ENCODE results near the gene SORL1-AS1.

SORL1-AS1 gene

GRCh38 chr11:121474680-121475079 is 21.9 kb upstream of the SORL1-AS1 start:
- no peak for DNase-seq

GRCh38 chr11:121473064-121473777 is 20.5 kb upstream of the SORL1-AS1 start:
- DNase-seq = peak; percentile 18

- DNase-seq = no peak
Observed at GRCh38 chr11:121472312-121472711, 19.5 kb upstream of the SORL1-AS1 start.

DNA sequence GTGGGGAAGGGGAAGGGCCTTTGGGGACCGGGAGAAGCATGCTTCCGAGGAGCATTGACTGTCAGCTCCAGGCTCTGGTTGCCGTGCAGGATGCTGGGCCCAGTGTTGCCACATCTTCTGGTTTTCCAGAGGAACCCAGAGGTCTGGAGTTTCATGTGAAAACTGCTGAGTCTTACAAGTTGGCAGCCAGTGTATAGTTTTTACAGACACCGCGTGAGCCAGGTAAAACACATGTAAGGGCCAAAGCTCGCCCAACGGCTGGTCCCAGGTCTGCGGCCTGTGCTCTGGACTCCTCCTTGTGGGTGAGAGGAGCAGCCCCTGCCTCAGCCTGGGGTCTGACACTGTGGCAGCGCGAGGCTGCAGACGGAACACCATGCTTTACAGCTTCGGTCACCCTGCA is 18.4 kb upstream of the SORL1-AS1 start:
- no peak for DNase-seq

DNA sequence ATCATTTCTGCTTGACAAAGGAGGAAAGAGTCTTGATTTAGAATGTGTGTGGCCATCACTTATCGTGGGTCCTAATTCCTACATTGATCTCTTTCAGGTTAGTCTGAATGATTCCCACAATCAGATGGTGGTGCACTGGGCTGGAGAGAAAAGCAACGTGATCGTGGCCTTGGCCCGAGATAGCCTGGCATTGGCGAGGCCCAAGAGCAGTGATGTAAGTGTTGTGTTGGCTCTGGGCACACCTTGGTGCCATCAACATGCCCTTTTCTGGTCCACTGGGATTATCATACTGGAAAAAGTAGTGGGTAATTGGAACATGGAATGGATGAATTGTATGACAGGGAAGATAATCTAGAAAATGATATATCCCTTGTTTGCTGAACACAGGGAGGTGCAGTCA is 17.1 kb upstream of the SORL1-AS1 start:
- no peak for DNase-seq

GRCh38 chr11:121467965-121468364 is 15.2 kb upstream of the SORL1-AS1 start:
- no peak for DNase-seq

DNA sequence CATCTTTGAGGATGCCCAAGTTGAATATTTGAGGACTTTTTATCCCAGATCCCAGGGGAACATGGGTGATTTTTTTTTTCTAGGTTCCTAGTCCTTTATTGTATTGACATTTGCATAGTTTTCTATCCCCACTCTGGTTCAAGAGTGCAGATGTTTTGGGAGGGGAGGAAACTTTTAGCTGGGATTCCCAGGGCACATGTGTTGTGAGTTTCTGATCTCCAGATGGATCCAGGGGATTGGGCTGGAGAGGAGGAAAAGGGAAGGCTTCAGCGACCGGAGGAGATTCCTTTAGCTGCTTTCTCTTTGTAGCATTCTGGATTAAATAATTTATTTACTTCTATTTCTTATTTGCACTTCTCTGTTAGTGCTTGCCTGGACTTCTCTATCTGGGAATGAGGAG is 14.7 kb upstream of the SORL1-AS1 start:
- DNase-seq = no peak

- peak; percentile 97 for DNase-seq
Observed at GRCh38 chr11:121466063-121466794, 13.5 kb upstream of the SORL1-AS1 start.

- no peak for DNase-seq
Observed at GRCh38 chr11:121465709-121466062, 12.9 kb upstream of the SORL1-AS1 start.

GRCh38 chr11:121464352-121464946 is 11.7 kb upstream of the SORL1-AS1 start:
- DNase-seq = peak; percentile 92

DNA sequence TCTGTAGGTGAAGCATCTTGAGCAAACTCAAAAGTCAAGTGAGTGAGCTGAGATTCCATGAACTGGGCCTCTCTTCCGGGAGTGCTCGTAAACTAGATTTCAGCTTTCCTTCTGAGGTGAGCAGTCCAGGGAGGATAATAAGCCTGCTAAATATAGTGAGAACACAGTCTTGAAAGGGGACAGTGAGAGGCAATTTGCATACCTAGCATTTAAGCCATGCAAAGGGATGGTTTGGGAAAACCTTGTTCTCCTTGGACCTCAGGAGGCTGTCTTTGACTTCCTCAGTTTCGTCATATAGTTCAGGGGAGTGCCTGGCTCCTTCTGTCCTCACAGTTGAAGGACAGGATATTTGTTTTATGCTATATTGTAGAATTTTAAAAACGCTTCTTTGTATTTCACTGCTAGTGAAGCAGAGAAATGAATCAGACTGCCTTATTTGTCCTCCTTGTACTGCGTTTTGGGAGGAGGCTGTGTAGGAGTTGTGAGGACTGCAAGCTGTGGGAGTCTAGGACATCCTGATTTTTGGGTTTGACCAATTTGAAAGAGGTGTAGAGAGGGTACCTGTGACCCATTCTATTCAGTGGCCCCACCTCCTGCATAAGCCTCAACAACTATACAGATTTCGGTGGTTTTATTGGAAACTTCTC is 11.0 kb upstream of the SORL1-AS1 start:
- DNase-seq = no peak

DNA sequence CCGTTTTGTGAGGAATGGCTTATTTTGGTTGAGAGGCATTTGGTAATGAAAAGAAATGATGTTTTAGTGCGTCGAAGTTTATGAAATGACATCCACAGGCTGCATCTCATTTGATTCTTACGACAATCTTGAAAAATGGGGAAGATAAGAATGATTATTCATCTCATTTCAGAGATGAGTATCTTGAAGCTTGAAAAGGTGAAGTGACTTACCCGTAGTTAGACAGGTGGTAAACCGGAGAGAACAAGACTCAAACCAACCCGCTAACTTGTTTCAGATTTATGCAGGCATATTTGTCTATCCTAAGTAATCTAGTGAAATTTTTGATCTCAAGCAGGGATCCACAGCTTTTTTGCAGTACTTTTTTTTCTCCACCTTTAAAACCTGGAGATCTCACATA is 9.1 kb upstream of the SORL1-AS1 start:
- DNase-seq = no peak

DNA sequence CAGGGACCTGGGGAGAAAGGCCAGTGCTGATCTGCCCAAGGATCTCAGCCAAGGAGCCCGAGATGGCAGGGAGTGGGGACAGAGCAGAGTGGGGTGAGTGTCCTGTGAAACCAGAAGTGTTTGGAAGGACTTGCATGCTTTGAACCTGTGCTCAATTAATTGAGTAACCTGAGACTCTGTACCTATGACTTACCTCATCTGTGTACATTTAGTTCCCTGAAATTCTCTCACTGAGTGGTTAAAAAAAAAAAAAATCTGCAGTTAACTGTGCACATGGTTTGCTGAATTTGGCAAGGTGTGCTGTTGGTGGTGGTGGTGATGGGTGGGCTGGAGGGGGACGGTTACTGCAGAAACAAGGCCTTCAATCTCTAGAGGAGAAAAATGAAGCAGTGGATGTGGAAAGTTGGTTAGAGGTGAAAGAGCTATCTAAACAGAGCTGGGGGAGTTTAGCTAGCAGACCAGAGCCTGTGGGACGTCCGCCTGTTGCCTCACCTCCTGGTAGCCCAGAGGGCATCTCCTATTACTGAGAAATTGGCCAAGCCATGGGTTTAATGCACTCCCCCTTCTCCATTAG is 8.3 kb upstream of the SORL1-AS1 start:
- DNase-seq = no peak

DNA sequence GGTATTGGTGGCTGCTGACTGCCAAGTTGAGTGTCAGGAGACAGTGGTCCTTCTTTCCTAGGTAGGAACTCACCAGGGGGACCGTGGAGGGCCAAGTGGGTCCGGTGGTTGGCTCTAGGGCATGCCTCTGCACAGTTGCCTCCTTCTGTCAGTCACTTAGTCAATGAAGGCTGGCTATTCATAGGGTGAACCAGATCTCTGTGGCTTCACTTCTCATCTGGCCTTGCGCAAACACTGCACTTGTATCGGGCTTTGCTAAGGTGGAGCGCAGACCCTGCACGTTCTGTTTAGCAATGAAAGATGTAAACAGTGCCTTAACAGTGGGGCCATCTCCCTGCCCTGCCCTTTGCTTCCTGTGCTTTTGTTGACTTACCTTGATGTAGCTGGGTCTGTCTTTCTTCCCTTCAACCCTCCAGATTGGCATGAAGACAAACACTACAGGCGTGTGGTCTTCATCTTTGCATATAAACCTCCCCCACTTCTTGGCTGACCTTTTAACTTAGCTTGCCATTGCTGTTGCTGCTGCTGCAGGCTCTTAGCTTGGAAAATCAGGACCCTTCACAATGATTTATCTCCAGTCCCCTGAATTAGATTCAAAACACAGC is 6.7 kb upstream of the SORL1-AS1 start:
- no peak for DNase-seq

DNA sequence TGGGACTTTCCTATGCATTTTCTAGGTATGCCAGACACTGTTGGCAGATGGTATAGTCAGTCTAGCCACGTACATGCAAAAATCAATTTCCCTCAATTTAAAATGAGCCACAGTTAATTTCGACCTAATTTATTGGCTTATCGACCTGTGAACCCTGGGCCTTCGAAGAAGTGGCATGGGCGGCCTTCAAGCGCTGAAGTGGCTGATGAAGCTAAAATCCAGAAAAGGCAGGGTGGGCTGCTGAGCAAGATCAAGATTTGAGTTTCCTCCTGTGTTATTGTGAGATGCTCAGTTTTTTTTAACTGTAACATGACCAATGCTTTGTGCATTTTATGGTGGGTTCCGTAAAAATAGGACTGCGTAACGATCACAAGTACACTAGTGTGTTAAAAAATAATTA is 5.8 kb upstream of the SORL1-AS1 start:
- no peak for DNase-seq

GRCh38 chr11:121456816-121457431 is 4.2 kb upstream of the SORL1-AS1 start:
- DNase-seq = no peak

DNA sequence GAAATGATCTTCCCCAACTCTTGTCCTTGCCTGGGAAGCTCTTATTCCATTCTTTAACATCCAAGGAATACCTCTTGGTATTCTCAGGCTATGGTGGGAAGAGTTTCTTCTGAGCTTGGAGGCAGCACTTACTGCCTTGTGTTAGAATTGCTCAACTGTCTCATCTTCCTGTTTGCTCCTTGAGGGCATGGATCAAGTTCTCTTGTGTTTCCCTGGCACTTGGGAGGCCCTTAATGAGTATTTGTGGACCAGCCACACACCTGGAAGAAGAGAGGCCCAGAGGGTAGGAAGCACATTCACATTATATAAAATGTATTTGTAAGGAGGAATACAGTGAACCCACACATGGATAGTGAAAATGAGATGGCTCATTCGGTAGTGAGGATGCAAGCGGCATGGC is 3.4 kb upstream of the SORL1-AS1 start:
- no peak for DNase-seq

DNA sequence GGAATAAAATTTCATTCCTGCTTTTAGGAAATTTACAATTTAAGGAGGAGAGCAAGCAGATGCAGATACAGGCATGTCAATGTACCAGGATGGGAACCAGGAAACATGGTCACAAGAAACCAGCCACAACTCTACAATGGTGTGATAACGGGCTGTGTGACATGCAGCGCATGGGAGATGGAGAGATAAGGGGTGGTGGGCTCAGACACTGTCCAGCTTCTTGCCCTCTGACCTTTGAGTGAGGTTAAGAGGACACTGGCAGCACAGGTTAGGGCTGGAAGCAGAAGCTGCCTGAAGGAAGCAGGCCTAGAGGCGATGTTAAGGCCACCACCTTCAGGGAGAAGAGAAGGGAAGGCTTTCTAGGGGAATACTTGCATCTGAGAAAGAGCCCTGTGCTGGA is 2.3 kb upstream of the SORL1-AS1 start:
- DNase-seq = no peak

GRCh38 chr11:121453589-121454299 is 977 bp upstream of the SORL1-AS1 start:
- DNase-seq = no peak

- DNase-seq = peak; percentile 56
Observed at GRCh38 chr11:121451986-121452608, 670 bp downstream of the SORL1-AS1 start, which contains the start of gene SORL1. SORL1 (plus strand) TSS chr11:121452314; CDS start chr11:121452332, 18 bp downstream.

All from fibroblast of skin of back (primary cell).